ENCODE measurements around the gene DISC1. TPM values are rescaled to one million over a fixed set of nuclear protein-coding genes. Genes with fewer than 3 reads are reported as not detected.

The DISC1 gene
- total RNA-seq, 1 donor from 2014 or later = 10.5 TPM

GRCh38 chr1:232062967-232063366, 436.4 kb downstream of the DISC1 start:
- intact Hi-C loops (cut with micrococcal nuclease) = no loop called here

- intact Hi-C loops (cut with micrococcal nuclease) = no loop called here
Observed at GRCh38 chr1:232066521-232066920, 439.9 kb downstream of the DISC1 start.

- intact Hi-C loops (cut with micrococcal nuclease) = no loop called here
Observed at GRCh38 chr1:232074265-232074664, 447.7 kb downstream of the DISC1 start.

GRCh38 chr1:232077809-232078208, 451.2 kb downstream of the DISC1 start:
- intact Hi-C loops (cut with micrococcal nuclease) = no loop called here

GRCh38 chr1:232084584-232085223, 458.1 kb downstream of the DISC1 start:
- intact Hi-C loops (cut with micrococcal nuclease) = no loop called here

- intact Hi-C loops (cut with micrococcal nuclease) = no loop called here
Observed at GRCh38 chr1:232090816-232091215, 464.2 kb downstream of the DISC1 start.

Other genes starting within 250 kb of the DISC1 start
- 17.3 and 19.6 TPM in 2 replicates for gene EGLN1, start 204.5 kb upstream of the DISC1 start, total RNA-seq
- gene TSNAX, start 98.1 kb upstream of the DISC1 start, total RNA-seq = 38.5 and 43.2 TPM in 2 replicates

All from T-helper 2 cell treated with Interferon-gamma antibody and Interleukin-4, amounts not matched to agents 100 ng/mL and 5 ng/mL, for 36 hours (primary cell).